IMR-90 (cell line): ENCODE data around the gene RTN4IP1. TPM values are rescaled to one million over a fixed set of nuclear protein-coding genes. Genes with fewer than 3 reads are reported as not detected.

Experiments used
- ATAC-seq: fragments of 200-7000 bp; cut with Tn5 transposase; 2 replicates; pipeline ENCODE4 v1.9.1; 2020; ENCODE audit warnings: low read depth, mild to moderate bottlenecking, moderate library complexity
- BruUV-seq: library from RNA; stranded (reverse); fragments of 400-500 nt; replicated peaks from 2 replicates; lab custom pipeline; 2021; lab: Mats Ljungman, UMichigan
- CTCF ChIA-PET: fragments of 300-600 bp; formaldehyde crosslinking; extraction: SDS; loops from one replicate; lab custom pipeline; 2021; ENCODE audit warnings: antibody characterized with exemption; lab: Yijun Ruan, JAX
- POLR2A ChIA-PET: fragments of 300-600 bp; sonication (Branson Sonifier 250); formaldehyde crosslinking; loops from one replicate; lab custom pipeline; 2022; ENCODE audit warnings: antibody characterized with exemption; ENCODE audit not compliant: unreplicated experiment; lab: Charles Lee
- DNase-seq: peaks from one replicate; pipeline ENCODE4 v3.0.0; 2013
- H2AFZ ChIP-seq: replicated peaks from 2 replicates; pipeline ENCODE3; 2013; ENCODE audit warnings: low read length, mild to moderate bottlenecking; ENCODE audit not compliant: poor library complexity
- H2AK5ac ChIP-seq: 2 replicates; pipeline ENCODE4 v1.6.1; 2013; ENCODE audit warnings: low read depth, low read length, inconsistent platforms
- H2AK9ac ChIP-seq: replicated peaks from 2 replicates; pipeline ENCODE3; 2013; ENCODE audit warnings: mild to moderate bottlenecking, low read depth, low read length, moderate library complexity; ENCODE audit not compliant: poor library complexity
- H2BK120ac ChIP-seq: 2 replicates; pipeline ENCODE4 v1.6.1; 2013; ENCODE audit warnings: low read depth, low read length, inconsistent platforms
- H2BK15ac ChIP-seq: 3 replicates; pipeline ENCODE4 v1.6.1; 2013; ENCODE audit warnings: low read depth, low read length, inconsistent platforms
- H2BK20ac ChIP-seq: 2 replicates; pipeline ENCODE4 v1.6.1; 2013; ENCODE audit warnings: low read depth, mild to moderate bottlenecking, inconsistent platforms, low read length, moderate library complexity
- H2BK5ac ChIP-seq: 2 replicates; pipeline ENCODE4 v1.6.1; 2013; ENCODE audit warnings: mild to moderate bottlenecking, low read depth, low read length, inconsistent platforms; ENCODE audit not compliant: poor library complexity, severe bottlenecking
- H3K14ac ChIP-seq: replicated peaks from 2 replicates; pipeline ENCODE4 v1.6.1; 2013; ENCODE audit warnings: low read depth, low read length, inconsistent platforms
- H3K18ac ChIP-seq: 2 replicates; pipeline ENCODE4 v1.6.1; 2013; ENCODE audit warnings: low read depth, low read length, control low read depth
- H3K23ac ChIP-seq: 2 replicates; pipeline ENCODE4 v1.6.1; 2013; ENCODE audit warnings: low read depth, low read length, inconsistent platforms
- H3K27ac ChIP-seq: 2 replicates; pipeline ENCODE4 v1.5.1; 2013; ENCODE audit warnings: mild to moderate bottlenecking, control low read depth, low read length; ENCODE audit not compliant: insufficient read depth
- H3K27me3 ChIP-seq: 2 replicates; pipeline ENCODE4 v1.6.1; 2013; ENCODE audit warnings: low read length; ENCODE audit not compliant: control insufficient read depth, insufficient read depth
- H3K36me3 ChIP-seq: 2 replicates; pipeline ENCODE4 v1.6.1; 2013; ENCODE audit warnings: low read length, mixed read lengths; ENCODE audit not compliant: control insufficient read depth, insufficient read depth
- H3K4ac ChIP-seq: 2 replicates; pipeline ENCODE4 v1.6.1; 2013; ENCODE audit warnings: low read depth, low read length, inconsistent platforms
- H3K4me1 ChIP-seq: 2 replicates; pipeline ENCODE4 v1.6.1; 2013; ENCODE audit warnings: low read length, mixed read lengths; ENCODE audit not compliant: control insufficient read depth, insufficient read depth
- H3K4me2 ChIP-seq: 2 replicates; pipeline ENCODE4 v1.6.1; 2013; ENCODE audit warnings: low read depth, mild to moderate bottlenecking, control low read depth, low read length, moderate library complexity
- H3K4me3 ChIP-seq: 2 replicates; pipeline ENCODE4 v1.5.1; 2013; ENCODE audit warnings: low read depth, mild to moderate bottlenecking, control low read depth, low read length, moderate library complexity; ENCODE audit not compliant: insufficient read depth
- H3K56ac ChIP-seq: 2 replicates; pipeline ENCODE4 v1.6.1; 2013; ENCODE audit warnings: low read length, inconsistent platforms; ENCODE audit not compliant: insufficient read depth; ENCODE audit errors: extremely low read depth
- H3K79me1 ChIP-seq, 2 experiments: 2 replicates each; pipeline ENCODE4 v1.6.1; 2013; ENCODE audit warnings: low read length in 2 of 2, inconsistent platforms in 1 of 2, low read depth in 1 of 2
- H3K9ac ChIP-seq: 2 replicates; pipeline ENCODE4 v1.6.1; 2013; ENCODE audit warnings: low read depth, low read length, control low read depth
- H3K9me1 ChIP-seq: 2 replicates; pipeline ENCODE4 v1.6.1; 2013; ENCODE audit warnings: low read length, inconsistent platforms; ENCODE audit not compliant: insufficient read depth
- H3K9me3 ChIP-seq: 2 replicates; pipeline ENCODE4 v1.6.1; 2013; ENCODE audit warnings: low read length; ENCODE audit not compliant: control insufficient read depth, insufficient read depth
- H4K20me1 ChIP-seq: 2 replicates; pipeline ENCODE4 v1.6.1; 2013; ENCODE audit warnings: low read length, inconsistent platforms; ENCODE audit not compliant: insufficient read depth
- H4K5ac ChIP-seq: 2 replicates; pipeline ENCODE4 v1.6.1; 2013; ENCODE audit warnings: mild to moderate bottlenecking, low read depth, low read length, control low read depth
- H4K8ac ChIP-seq, 2 experiments: 2 replicates each; pipeline ENCODE4 v1.6.1; 2013; ENCODE audit warnings: low read depth in 2 of 2, low read length in 2 of 2, control low read depth in 1 of 2, inconsistent platforms in 1 of 2
- H4K91ac ChIP-seq: 2 replicates; pipeline ENCODE4 v1.6.1; 2013; ENCODE audit warnings: low read depth, low read length, inconsistent platforms; ENCODE audit not compliant: insufficient read depth
- BHLHE40 ChIP-seq: fragments of 150-350 bp; IDR thresholded peaks from 2 replicates; pipeline ENCODE4 v1.6.1; 2016; ENCODE audit warnings: mild to moderate bottlenecking, low read depth, low read length
- CEBPB ChIP-seq: IDR thresholded peaks from 2 replicates; pipeline ENCODE4 v1.6.1; 2012; ENCODE audit warnings: low read depth, low read length, improper control_type of control experiment
- CHD1 ChIP-seq: IDR thresholded peaks from 2 replicates; pipeline ENCODE4 v1.6.1; 2012; ENCODE audit warnings: low read depth, low read length, improper control_type of control experiment
- CTCF ChIP-seq: conservative IDR thresholded peaks from 2 replicates; pipeline ENCODE4 v1.5.1; 2012; ENCODE audit warnings: mild to moderate bottlenecking, low read depth, low read length, improper control_type of control experiment
- FOS ChIP-seq: fragments of 150-350 bp; IDR thresholded peaks from 2 replicates; pipeline ENCODE4 v1.6.1; 2016; ENCODE audit warnings: low read depth, low read length
- MAFK ChIP-seq: IDR thresholded peaks from 2 replicates; pipeline ENCODE4 v1.6.1; 2012; ENCODE audit warnings: low read depth, low read length, improper control_type of control experiment
- MAZ ChIP-seq: IDR thresholded peaks from 2 replicates; pipeline ENCODE4 v1.6.1; 2012; ENCODE audit warnings: low read depth, mild to moderate bottlenecking, low read length, improper control_type of control experiment, moderate library complexity, borderline replicate concordance
- MXI1 ChIP-seq: IDR thresholded peaks from 2 replicates; pipeline ENCODE4 v1.6.1; 2012; ENCODE audit warnings: low read depth, mild to moderate bottlenecking, low read length, moderate library complexity, borderline replicate concordance
- NFE2L2 ChIP-seq: fragments of 150-350 bp; IDR thresholded peaks from 2 replicates; pipeline ENCODE4 v1.6.1; 2016; ENCODE audit warnings: low read depth, mild to moderate bottlenecking, low read length
- POLR2A ChIP-seq: IDR thresholded peaks from 2 replicates; pipeline ENCODE4 v1.6.1; 2012; ENCODE audit warnings: mild to moderate bottlenecking, low read depth, low read length
- RAD21 ChIP-seq: IDR thresholded peaks from 2 replicates; pipeline ENCODE4 v1.6.1; 2012; ENCODE audit warnings: low read length, improper control_type of control experiment
- RCOR1 ChIP-seq: IDR thresholded peaks from 2 replicates; pipeline ENCODE4 v1.6.1; 2012; ENCODE audit warnings: mild to moderate bottlenecking, low read length, improper control_type of control experiment; ENCODE audit not compliant: insufficient replicate concordance
- RFX5 ChIP-seq: IDR thresholded peaks from 2 replicates; pipeline ENCODE4 v1.8.0; 2012; ENCODE audit warnings: low read depth, mild to moderate bottlenecking, low read length, moderate library complexity
- SMC3 ChIP-seq: fragments of 150-350 bp; IDR thresholded peaks from 2 replicates; pipeline ENCODE4 v1.6.1; 2016; ENCODE audit warnings: low read depth, mild to moderate bottlenecking, antibody characterized with exemption, low read length, moderate library complexity
- USF2 ChIP-seq: fragments of 150-350 bp; IDR thresholded peaks from 2 replicates; pipeline ENCODE4 v1.6.1; 2017; ENCODE audit warnings: mild to moderate bottlenecking, antibody characterized with exemption, low read length, low read depth
- dilution Hi-C: fragments of 300-500 bp; cut with HindIII; formaldehyde crosslinking; loops from one replicate; pipeline ENCODE4 v1.14.3; 2018; ENCODE audit warnings: low sequenced_read_pairs; ENCODE audit not compliant: unreplicated experiment
- in situ Hi-C: fragments of 300-500 bp; cut with MboI; formaldehyde crosslinking; loops from 3 replicates; pipeline ENCODE4 v1.14.3; 2019; ENCODE audit warnings: low sequenced_read_pairs, inconsistent platforms, mixed read lengths
- intact Hi-C: fragments of 100-400 bp; cut with micrococcal nuclease; formaldehyde crosslinking; loops from 2 replicates; pipeline ENCODE4 v1.10.0; 2022
- polyA plus RNA-seq, 3 experiments: library from polyadenylated mRNA; depleted of rRNA; stranded (reverse); fragments of >200 nt; gene quantifications; 2 replicates each; pipeline ENCODE4 v1.2.3, GENCODE V29; 2012; ENCODE audit warnings: low replicate concordance in 1 of 3
- total RNA-seq: library from RNA; depleted of rRNA; stranded (reverse); fragments of >200 nt; gene quantifications from 2 replicates; pipeline ENCODE4 v1.2.3, GENCODE V29; 2012
- TF ChIP-seq, protein P1 (sequence below): fragments of 150-350 bp; IDR thresholded peaks from 2 replicates; pipeline ENCODE4 v1.6.1; 2016; ENCODE audit warnings: low read depth, mild to moderate bottlenecking, low read length, moderate library complexity, borderline replicate concordance

Gene RTN4IP1
- total and polyA plus RNA-seq, 2 of the 4 experiments (the other 2 are of a cell fraction) = 5.7 to 9.9 TPM

- Histone ChIP-seq H4K91ac (no peak overlapping the region), H3K23ac (no peak overlapping the region), H2BK20ac (no peak overlapping the region), H3K4me1 (no peaks in the 10 kb centered on the region), H2AK5ac (no peak overlapping the region), H3K79me1 (no peaks in the 10 kb centered on the region), H3K9me3 (no peaks in the 10 kb centered on the region), H4K8ac (no peak overlapping the region), H3K14ac (no peak overlapping the region), H3K27me3 (no peaks in the 10 kb centered on the region), H3K36me3 (peaks cover 1% of the 10 kb centered on the region; the same call in 1 of the 2 replicates), H4K5ac (no peak overlapping the region), H2BK120ac (no peak overlapping the region), H3K56ac (no peak overlapping the region), H3K9me1 (no peaks in the 10 kb centered on the region), H2BK15ac (no peak overlapping the region), H2AFZ (no peak overlapping the region), H3K4me3 (no peak overlapping the region), H2AK9ac (no peak overlapping the region), H3K4ac (no peak overlapping the region), H3K18ac (no peak overlapping the region), H4K20me1 (no peaks in the 10 kb centered on the region), H3K27ac (no peak overlapping the region), H3K4me2 (no peak overlapping the region), H3K9ac (no peak overlapping the region), H2BK5ac (no peak overlapping the region)
- TF ChIP-seq RFX5 = no peak
- no peak for TF ChIP-seq CEBPB
- TF ChIP-seq CHD1 = no peak
- TF ChIP-seq MAZ = no peak
- no peak for TF ChIP-seq USF2
- TF ChIP-seq RAD21 = no peak
- no peak for TF ChIP-seq NFE2L2
- TF ChIP-seq CTCF = no peak
- TF ChIP-seq, protein P1, sequence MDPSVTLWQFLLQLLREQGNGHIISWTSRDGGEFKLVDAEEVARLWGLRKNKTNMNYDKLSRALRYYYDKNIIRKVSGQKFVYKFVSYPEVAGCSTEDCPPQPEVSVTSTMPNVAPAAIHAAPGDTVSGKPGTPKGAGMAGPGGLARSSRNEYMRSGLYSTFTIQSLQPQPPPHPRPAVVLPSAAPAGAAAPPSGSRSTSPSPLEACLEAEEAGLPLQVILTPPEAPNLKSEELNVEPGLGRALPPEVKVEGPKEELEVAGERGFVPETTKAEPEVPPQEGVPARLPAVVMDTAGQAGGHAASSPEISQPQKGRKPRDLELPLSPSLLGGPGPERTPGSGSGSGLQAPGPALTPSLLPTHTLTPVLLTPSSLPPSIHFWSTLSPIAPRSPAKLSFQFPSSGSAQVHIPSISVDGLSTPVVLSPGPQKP = no peak
- no peak for TF ChIP-seq BHLHE40
- TF ChIP-seq POLR2A = no peak
- no peak for TF ChIP-seq MXI1
- TF ChIP-seq SMC3 = no peak
- no peak for TF ChIP-seq RCOR1
- no peak for TF ChIP-seq FOS
- no peak for TF ChIP-seq MAFK
- in situ Hi-C loops = no loop called here
- ATAC-seq (no peak), DNase-seq (no peak)
- CTCF ChIA-PET = no interaction called here
- no TSS peak for BruUV-seq
- intact Hi-C loops = no loop called here
- dilution Hi-C loops = no loop called here
- POLR2A ChIA-PET = no interaction called here
Observed at GRCh38 chr6:106617302-106617701, 12.0 kb downstream of the RTN4IP1 start.
